ENCODE results near the gene TNFRSF1A. TPM values are rescaled to one million over a fixed set of nuclear protein-coding genes. Genes with fewer than 3 reads are reported as not detected.

The TNFRSF1A gene
- total RNA-seq, 2 donors from 2014 or later, result 91.1 to 168 TPM

DNA sequence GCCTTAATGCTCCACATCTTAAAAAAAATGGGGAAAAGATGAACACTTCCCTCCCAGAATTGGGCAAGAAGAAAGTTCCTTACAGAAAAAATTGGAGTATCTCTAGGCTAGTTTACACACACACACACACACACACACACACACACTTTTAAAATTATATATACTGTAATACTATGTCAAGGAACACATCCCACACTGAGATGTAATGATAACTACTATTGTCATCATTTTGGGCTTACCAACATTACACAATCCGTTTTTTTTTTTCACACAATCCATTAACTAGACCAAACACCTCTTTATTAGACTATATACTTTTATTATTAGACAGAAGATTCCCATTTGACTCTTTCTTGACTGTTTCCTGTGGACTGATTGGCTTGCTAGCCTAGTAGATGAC is 44.6 kb upstream of the TNFRSF1A start:
- Histone ChIP-seq H3K27me3 (replicated peaks; ENCODE audit: insufficient read depth) (no peaks in the 10 kb centered on the region), H3K9me3 (no peaks in the 10 kb centered on the region), H3K27ac (peak overlapping the region; percentile 12 to 49), H3K4me1 (replicated peaks) (peaks cover 28% of the 10 kb centered on the region), H3K4me3 (no peak overlapping the region), H3K36me3 (no peaks in the 10 kb centered on the region)
- TF ChIP-seq POLR2A (IDR thresholded peaks at IDR 0.05) (no peak), POLR2AphosphoS5 (IDR thresholded peaks at IDR 0.05) (no peak)
- TF ChIP-seq, protein P1, sequence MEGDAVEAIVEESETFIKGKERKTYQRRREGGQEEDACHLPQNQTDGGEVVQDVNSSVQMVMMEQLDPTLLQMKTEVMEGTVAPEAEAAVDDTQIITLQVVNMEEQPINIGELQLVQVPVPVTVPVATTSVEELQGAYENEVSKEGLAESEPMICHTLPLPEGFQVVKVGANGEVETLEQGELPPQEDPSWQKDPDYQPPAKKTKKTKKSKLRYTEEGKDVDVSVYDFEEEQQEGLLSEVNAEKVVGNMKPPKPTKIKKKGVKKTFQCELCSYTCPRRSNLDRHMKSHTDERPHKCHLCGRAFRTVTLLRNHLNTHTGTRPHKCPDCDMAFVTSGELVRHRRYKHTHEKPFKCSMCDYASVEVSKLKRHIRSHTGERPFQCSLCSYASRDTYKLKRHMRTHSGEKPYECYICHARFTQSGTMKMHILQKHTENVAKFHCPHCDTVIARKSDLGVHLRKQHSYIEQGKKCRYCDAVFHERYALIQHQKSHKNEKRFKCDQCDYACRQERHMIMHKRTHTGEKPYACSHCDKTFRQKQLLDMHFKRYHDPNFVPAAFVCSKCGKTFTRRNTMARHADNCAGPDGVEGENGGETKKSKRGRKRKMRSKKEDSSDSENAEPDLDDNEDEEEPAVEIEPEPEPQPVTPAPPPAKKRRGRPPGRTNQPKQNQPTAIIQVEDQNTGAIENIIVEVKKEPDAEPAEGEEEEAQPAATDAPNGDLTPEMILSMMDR (IDR thresholded peaks at IDR 0.05), result no peak
- intact Hi-C loops (cut with DNase I), result no loop called here
- WGBS, result 28% methylated on average over 1 of the region's 1 CpG
- no peak for DNase-seq (ENCODE audit: low spot score)

DNA sequence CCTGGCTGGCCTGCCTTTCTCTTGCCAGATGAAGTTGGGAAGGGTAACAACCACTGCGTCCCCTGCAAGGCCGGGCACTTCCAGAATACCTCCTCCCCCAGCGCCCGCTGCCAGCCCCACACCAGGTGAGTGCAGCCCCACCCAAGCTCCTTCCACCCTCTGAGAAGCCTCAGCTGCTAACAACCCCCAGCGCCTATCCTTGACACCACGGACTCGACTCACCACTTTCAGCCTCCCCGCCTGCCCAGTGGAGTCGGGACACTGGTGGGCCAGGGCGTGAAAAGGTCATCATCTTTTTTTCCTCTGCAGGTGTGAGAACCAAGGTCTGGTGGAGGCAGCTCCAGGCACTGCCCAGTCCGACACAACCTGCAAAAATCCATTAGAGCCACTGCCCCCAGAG is 44.2 kb upstream of the TNFRSF1A start:
- 75% methylated on average over 11 of the region's 11 CpGs for WGBS
- Histone ChIP-seq H3K9me3 (no peaks in the 10 kb centered on the region), H3K4me3 (no peak overlapping the region), H3K4me1 (replicated peaks) (peaks cover 28% of the 10 kb centered on the region), H3K36me3 (no peaks in the 10 kb centered on the region), H3K27ac (peak overlapping the region in 1 of 2 donors; percentile 49), H3K27me3 (replicated peaks; ENCODE audit: insufficient read depth) (no peaks in the 10 kb centered on the region)
- no peak for DNase-seq (ENCODE audit: low spot score)
- intact Hi-C loops (cut with DNase I), result no loop called here
- TF ChIP-seq POLR2AphosphoS5 (IDR thresholded peaks at IDR 0.05) (no peak), POLR2A (IDR thresholded peaks at IDR 0.05) (no peak)
- TF ChIP-seq, protein P1 (IDR thresholded peaks at IDR 0.05), result no peak

DNA sequence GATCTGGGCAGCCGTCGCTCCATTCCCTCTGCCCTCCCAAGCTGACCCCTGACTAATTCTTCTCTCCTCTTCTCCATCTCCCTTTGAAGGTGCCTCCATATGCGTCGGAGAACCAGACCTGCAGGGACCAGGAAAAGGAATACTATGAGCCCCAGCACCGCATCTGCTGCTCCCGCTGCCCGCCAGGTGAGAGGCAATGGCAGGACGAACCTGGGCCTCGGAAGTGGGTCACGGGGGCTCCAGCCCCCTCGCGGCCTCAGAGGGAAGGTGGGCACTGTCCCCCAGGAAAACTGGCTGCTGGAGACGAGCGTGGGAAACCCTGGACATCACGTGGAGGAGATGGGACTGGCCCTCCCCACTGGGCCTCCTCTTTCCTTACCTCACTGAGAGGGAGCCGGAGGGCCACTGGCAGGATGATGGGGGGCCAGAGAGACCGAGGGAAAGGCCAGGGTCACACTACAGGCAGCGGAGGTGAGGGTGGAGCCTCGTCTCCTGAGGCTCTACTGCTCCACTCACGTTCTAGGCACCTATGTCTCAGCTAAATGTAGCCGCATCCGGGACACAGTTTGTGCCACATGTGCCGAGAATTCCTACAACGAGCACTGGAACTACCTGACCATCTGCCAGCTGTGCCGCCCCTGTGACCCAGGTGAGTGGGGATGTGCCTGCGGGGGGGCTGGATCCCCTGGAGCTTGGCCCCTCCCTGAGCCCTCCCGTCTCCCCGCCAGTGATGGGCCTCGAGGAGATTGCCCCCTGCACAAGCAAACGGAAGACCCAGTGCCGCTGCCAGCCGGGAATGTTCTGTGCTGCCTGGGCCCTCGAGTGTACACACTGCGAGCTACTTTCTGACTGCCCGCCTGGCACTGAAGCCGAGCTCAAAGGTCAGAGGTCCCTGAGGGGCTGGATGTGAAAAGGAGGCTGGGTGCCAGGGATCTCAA is 42.9 kb upstream of the TNFRSF1A start:
- Histone ChIP-seq H3K9me3 (no peaks in the 10 kb centered on the region), H3K36me3 (no peaks in the 10 kb centered on the region), H3K4me3 (peak overlapping the region; percentile 66 to 81), H3K27ac (peak overlapping the region; percentile 96), H3K27me3 (replicated peaks; ENCODE audit: insufficient read depth) (no peaks in the 10 kb centered on the region), H3K4me1 (replicated peaks) (peaks cover 28% of the 10 kb centered on the region)
- TF ChIP-seq, protein P1 (IDR thresholded peaks at IDR 0.05), result no peak
- TF ChIP-seq POLR2A (IDR thresholded peaks at IDR 0.05) (no peak), POLR2AphosphoS5 (IDR thresholded peaks at IDR 0.05) (no peak)
- no peak for DNase-seq (ENCODE audit: low spot score)
- 35% methylated on average over 35 of the region's 36 CpGs for WGBS
- intact Hi-C loops (cut with DNase I), result loop anchor here (2.0 kb wide), 1 partner anchor 48 kb away; no protein-coding TSS in a partner anchor

DNA sequence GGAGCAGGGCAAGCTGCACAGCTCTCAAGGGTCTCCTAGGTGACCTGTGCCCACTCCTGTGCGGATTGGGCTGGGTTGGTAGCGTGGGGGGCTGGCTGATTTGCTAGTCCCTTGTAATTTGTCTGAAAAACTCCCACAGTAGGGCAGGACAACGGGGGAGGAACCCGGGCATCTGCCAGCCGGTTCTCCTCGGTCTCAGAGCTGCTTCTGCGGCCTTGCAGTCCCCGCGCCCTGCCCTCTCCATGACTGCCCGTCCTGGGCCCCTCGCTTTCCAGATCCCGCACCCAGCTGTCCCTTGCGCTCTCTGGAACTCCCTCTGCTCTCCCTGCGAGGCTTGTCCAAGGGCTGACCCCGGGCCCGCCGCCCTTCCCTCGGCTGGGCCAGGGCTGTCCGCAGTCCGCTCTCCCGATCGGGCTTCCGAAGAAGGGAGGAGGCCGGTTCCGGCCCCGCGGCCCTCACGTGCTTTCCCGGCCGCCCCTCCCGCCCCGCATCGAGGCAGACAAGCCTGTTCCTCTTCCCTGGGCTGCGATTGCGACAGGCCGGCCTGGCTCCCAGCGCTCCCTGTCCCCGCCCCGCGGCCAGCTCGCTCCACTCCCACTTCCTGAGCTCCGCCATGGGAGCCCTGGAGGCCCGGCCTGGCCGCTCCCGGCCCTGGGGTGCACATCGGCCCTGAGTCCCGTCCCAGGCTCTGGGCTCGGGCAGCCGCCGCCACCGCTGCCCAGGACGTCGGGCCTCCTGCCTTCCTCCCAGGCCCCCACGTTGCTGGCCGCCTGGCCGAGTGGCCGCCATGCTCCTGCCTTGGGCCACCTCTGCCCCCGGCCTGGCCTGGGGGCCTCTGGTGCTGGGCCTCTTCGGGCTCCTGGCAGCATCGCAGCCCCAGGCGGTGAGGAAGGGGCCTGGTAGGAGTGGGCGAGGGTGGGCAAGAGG is 42.0 kb upstream of the TNFRSF1A start, which contains the start of gene LTBR:
Gene LTBR, plus strand, starts transcription at position 591 of the 927 bp plus-strand sequence. Its CDS starts 197 bp downstream, at position 788.
- intact Hi-C loops (cut with DNase I), result loop anchor here (2.0 kb wide), 2 partner anchors 47 to 69 kb away; partner anchors contain the start of gene TAPBPL
- WGBS, result 4% methylated on average over 48 of the region's 62 CpGs
- H3K4me1 ChIP-seq (replicated peaks), result peaks cover 28% of the 10 kb centered on the region

More for the DNA sequence above, 42.0 kb upstream of the TNFRSF1A start, which contains the start of gene LTBR:
- Histone ChIP-seq H3K27ac (peak within 1 kb of the TSS; percentile 96), H3K4me3 (peak within 1 kb of the TSS; percentile 66 to 81), H3K9me3 (no peaks in the 10 kb centered on the region), H3K27me3 (replicated peaks; ENCODE audit: insufficient read depth) (no peaks in the 10 kb centered on the region), H3K36me3 (no peaks in the 10 kb centered on the region)
- DNase-seq (ENCODE audit: low spot score), result peak; percentile 96
- TF ChIP-seq POLR2A (IDR thresholded peaks at IDR 0.05), result peak; percentile 89
- TF ChIP-seq POLR2AphosphoS5 (IDR thresholded peaks at IDR 0.05), result peak; percentile 95
- TF ChIP-seq, protein P1 (IDR thresholded peaks at IDR 0.05), result peak in 3 of 4 experiments; percentile 7 to 34 (median 32)
